ENCODE results near the gene CDKN1B. TPM values are rescaled to one million over a fixed set of nuclear protein-coding genes. Genes with fewer than 3 reads are reported as not detected.

CDKN1B gene
- total and polyA plus RNA-seq, 2 donors (not counting 3 experiments of a cell fraction or from before 2014, with no cell fraction given): 12.7 to 40.8 TPM

- H4K20me1 ChIP-seq (replicated peaks; ENCODE audit: control insufficient read depth, extremely low read depth, insufficient read depth, low read length): no peaks in the 10 kb centered on the region
- CTCF ChIA-PET: interaction anchor here (0.9 to 3.3 kb wide), 4 partner anchors 9 to 29 kb away, joined by 3 to 22 read pairs (median 6); partner anchors contain the start of gene APOLD1
- peaks cover 16% of the 10 kb centered on the region for H3K4me1 ChIP-seq (ENCODE audit: control insufficient read depth, extremely low read depth, insufficient read depth, low read length)
- H3K27ac ChIP-seq (ENCODE audit: insufficient read depth, low read depth, low read length): no peak overlapping the region
- dilution Hi-C loops (cut with MboI; ENCODE audit: extremely low pct_ligation_motif_present, low sequenced_read_pairs) (no loop called here), intact Hi-C loops (cut with micrococcal nuclease) (no loop called here)
- no peak overlapping the region for H3K9ac ChIP-seq (replicated peaks; ENCODE audit: extremely low read depth, insufficient read depth, low read length)
- no peak for FAIRE-seq
- no peaks in the 10 kb centered on the region for H3K9me1 ChIP-seq (replicated peaks; ENCODE audit: control insufficient read depth, extremely low read depth, insufficient read depth, low read length)
- TF ChIP-seq FOS (IDR thresholded peaks at IDR 0.05; ENCODE audit: borderline replicate concordance, insufficient read depth, low read length): no peak
- TF ChIP-seq MYC (IDR thresholded peaks at IDR 0.05; ENCODE audit: low read depth, low read length): no peak
- no peak for TF ChIP-seq POLR2A (IDR thresholded peaks at IDR 0.05; ENCODE audit: low read depth, low read length)
- no peak for TF ChIP-seq POLR2AphosphoS5 (IDR thresholded peaks at IDR 0.05; ENCODE audit: insufficient read depth, low read depth, low read length)
- no peak for TF ChIP-seq EZH2 (IDR thresholded peaks at IDR 0.05; ENCODE audit: borderline replicate concordance, low read depth, low read length, severe bottlenecking)
- no peak for TF ChIP-seq MAX (IDR thresholded peaks at IDR 0.05; ENCODE audit: insufficient read depth, insufficient read length)
- TF ChIP-seq CTCF (IDR thresholded peaks at IDR 0.05; ENCODE audit: extremely low read depth in 1 of 2, insufficient read depth in 1 of 2, low read depth in 1 of 2, low read length in 2 of 2): no peak
- no peak for TF ChIP-seq JUN (IDR thresholded peaks at IDR 0.05; ENCODE audit: borderline replicate concordance, insufficient read depth, insufficient read length, low read depth)
- no peak for TF ChIP-seq GATA2 (IDR thresholded peaks at IDR 0.05; ENCODE audit: insufficient read depth, insufficient read length, low read depth, low read length)
- BruUV-seq (replicated peaks): no TSS peak
- no peak overlapping the region for H3K4me2 ChIP-seq (ENCODE audit: insufficient read depth, low read length)
- H2AFZ ChIP-seq (ENCODE audit: low read depth, low read length): no peak overlapping the region
- no peaks in the 10 kb centered on the region for H3K27me3 ChIP-seq (ENCODE audit: control insufficient read depth in 2 of 2, insufficient read depth in 2 of 2, low read length in 2 of 2)
- no peak overlapping the region for H3K4me3 ChIP-seq (replicated peaks in 1 of 3; ENCODE audit: insufficient read depth in 1 of 3, low read depth in 1 of 3, low read length in 3 of 3)
- POLR2A ChIA-PET: no interaction called here
- DNase-seq (ENCODE audit: low read depth, low spot score): no peak
- H3K36me3 ChIP-seq (ENCODE audit: control insufficient read depth in 2 of 2, extremely low read depth in 1 of 2, insufficient read depth in 2 of 2, low read length in 2 of 2): no peaks in the 10 kb centered on the region
- no peaks in the 10 kb centered on the region for H3K79me2 ChIP-seq (ENCODE audit: control insufficient read depth, insufficient read depth, low read length)
- H3K9me3 ChIP-seq (replicated peaks; ENCODE audit: control insufficient read depth, insufficient read depth, low read length): no peaks in the 10 kb centered on the region
Observed at GRCh38 chr12:12755923-12756322, 38.8 kb downstream of the CDKN1B start.

Measured in endothelial cell of umbilical vein (primary cell).